KMS-11 (cell line): ENCODE results near the gene CROCC2.

ENCODE experiments used
- H2AFZ ChIP-seq: fragments of 200-600 bp; sonication (generic); 2 replicates; pipeline ENCODE4 v1.6.1; 2016; ENCODE audit warnings: antibody characterized with exemption, mixed run types, low read depth
- H3K27ac ChIP-seq: fragments of 200-600 bp; sonication (generic); 2 replicates; pipeline ENCODE4 v1.6.1; 2016; ENCODE audit warnings: mild to moderate bottlenecking, mixed run types
- H3K27me3 ChIP-seq: fragments of 200-600 bp; sonication (generic); 2 replicates; pipeline ENCODE4 v1.6.1; 2017; ENCODE audit warnings: mild to moderate bottlenecking, low read depth, mixed run types, moderate library complexity; ENCODE audit not compliant: insufficient read depth
- H3K36me3 ChIP-seq: fragments of 200-600 bp; sonication (generic); 2 replicates; pipeline ENCODE4 v1.6.1; 2017; ENCODE audit warnings: mild to moderate bottlenecking, mixed run types; ENCODE audit not compliant: insufficient read depth
- H3K4me1 ChIP-seq: fragments of 200-600 bp; sonication (generic); 2 replicates; pipeline ENCODE4 v1.6.1; 2016; ENCODE audit warnings: mild to moderate bottlenecking, low read depth, mixed run types; ENCODE audit not compliant: poor library complexity, severe bottlenecking
- H3K4me2 ChIP-seq: fragments of 200-600 bp; sonication (generic); 2 replicates; pipeline ENCODE4 v1.7.0; 2016; ENCODE audit warnings: mild to moderate bottlenecking, mixed run types
- H3K4me3 ChIP-seq: fragments of 200-600 bp; sonication (generic); IDR thresholded peaks from 2 replicates; pipeline ENCODE4 v1.6.1; 2017; ENCODE audit warnings: low read depth, low read length, mixed read lengths; ENCODE audit not compliant: insufficient read depth
- H3K79me2 ChIP-seq: fragments of 200-600 bp; sonication (generic); 2 replicates; pipeline ENCODE4 v1.6.1; 2016; ENCODE audit warnings: low read depth, mixed run types; ENCODE audit not compliant: insufficient read depth
- H3K9ac ChIP-seq: fragments of 200-600 bp; sonication (generic); 2 replicates; pipeline ENCODE4 v1.6.1; 2016; ENCODE audit warnings: mild to moderate bottlenecking, mixed run types
- H4K20me1 ChIP-seq: fragments of 200-600 bp; sonication (generic); 2 replicates; pipeline ENCODE4 v1.6.1; 2016; ENCODE audit warnings: mild to moderate bottlenecking, mixed run types; ENCODE audit not compliant: insufficient read depth
- CTCF ChIP-seq: fragments of 200-600 bp; sonication (generic); conservative IDR thresholded peaks from 2 replicates; pipeline ENCODE4 v1.6.1; 2017; ENCODE audit warnings: low read depth, mild to moderate bottlenecking, antibody characterized with exemption, low read length, moderate library complexity, mixed read lengths

CROCC2 gene

GRCh38 chr2:241037498-241037897 is 131.4 kb downstream of the CROCC2 start:
- H3K4me1 ChIP-seq: no peaks in the 10 kb centered on the region
- no peak overlapping the region for H3K4me2 ChIP-seq
- TF ChIP-seq CTCF: no peak
- peaks cover 2% of the 10 kb centered on the region; the same call in 1 of the 2 replicates for H3K27me3 ChIP-seq
- no peak overlapping the region for H3K27ac ChIP-seq
- H2AFZ ChIP-seq: no peak overlapping the region
- H3K4me3 ChIP-seq: no peak overlapping the region
- H3K36me3 ChIP-seq: no peaks in the 10 kb centered on the region
- H3K9ac ChIP-seq: no peak overlapping the region
- no peaks in the 10 kb centered on the region for H3K79me2 ChIP-seq
- no peaks in the 10 kb centered on the region for H4K20me1 ChIP-seq

- H3K27me3 ChIP-seq: peaks cover 11% of the 10 kb centered on the region; the same call in 1 of the 2 replicates
- no peak overlapping the region for H2AFZ ChIP-seq
- no peak overlapping the region for H3K9ac ChIP-seq
- no peak for TF ChIP-seq CTCF
- no peaks in the 10 kb centered on the region for H4K20me1 ChIP-seq
- no peaks in the 10 kb centered on the region for H3K4me1 ChIP-seq
- no peaks in the 10 kb centered on the region for H3K36me3 ChIP-seq
- no peak overlapping the region for H3K27ac ChIP-seq
- no peak overlapping the region for H3K4me3 ChIP-seq
- H3K79me2 ChIP-seq: no peaks in the 10 kb centered on the region
- no peak overlapping the region for H3K4me2 ChIP-seq
Measured at GRCh38 chr2:241038374-241039180, 132.4 kb downstream of the CROCC2 start.

GRCh38 chr2:241039416-241039815 is 133.3 kb downstream of the CROCC2 start:
- Histone ChIP-seq H3K4me3 (no peak overlapping the region), H3K27ac (no peak overlapping the region), H2AFZ (no peak overlapping the region), H3K79me2 (no peaks in the 10 kb centered on the region), H4K20me1 (no peaks in the 10 kb centered on the region), H3K4me2 (no peak overlapping the region), H3K36me3 (no peaks in the 10 kb centered on the region), H3K4me1 (no peaks in the 10 kb centered on the region), H3K9ac (no peak overlapping the region), H3K27me3 (peaks cover 13% of the 10 kb centered on the region; the same call in 1 of the 2 replicates)
- TF ChIP-seq CTCF: no peak

- H3K4me2 ChIP-seq: no peak overlapping the region
- no peaks in the 10 kb centered on the region for H3K36me3 ChIP-seq
- H3K4me1 ChIP-seq: no peaks in the 10 kb centered on the region
- peaks cover 13% of the 10 kb centered on the region; the same call in 1 of the 2 replicates for H3K27me3 ChIP-seq
- H3K9ac ChIP-seq: no peak overlapping the region
- no peak for TF ChIP-seq CTCF
- no peaks in the 10 kb centered on the region for H4K20me1 ChIP-seq
- no peak overlapping the region for H3K27ac ChIP-seq
- H2AFZ ChIP-seq: no peak overlapping the region
- no peaks in the 10 kb centered on the region for H3K79me2 ChIP-seq
- H3K4me3 ChIP-seq: no peak overlapping the region
Measured at GRCh38 chr2:241040081-241040803, 134.1 kb downstream of the CROCC2 start.
